ENCODE data around the gene PTPRD.

PTPRD gene

DNA sequence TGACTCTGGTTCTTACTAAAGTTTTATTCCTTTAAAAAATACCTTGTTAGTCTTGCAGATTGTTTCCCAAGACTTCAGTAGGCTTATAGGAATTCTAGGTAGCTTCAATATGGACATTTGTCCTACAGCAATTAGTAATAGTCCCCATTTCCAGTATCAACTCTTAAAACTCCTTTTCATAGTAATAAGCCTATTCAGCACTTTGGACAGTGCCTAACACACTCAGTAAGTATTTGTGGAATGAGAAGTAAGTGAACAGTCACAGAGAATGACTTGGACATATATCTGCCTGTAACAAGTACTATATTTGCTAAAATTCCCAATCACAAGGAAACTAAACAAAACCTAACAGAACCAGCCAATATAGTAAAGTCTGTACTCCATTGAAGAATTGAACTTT lies 1521.4 kb downstream of the PTPRD start:
- H3F3A ChIP-seq (ENCODE audit: insufficient read depth), result no peaks in the 10 kb centered on the region
- no peaks in the 10 kb centered on the region for H3K79me2 ChIP-seq (ENCODE audit: insufficient read depth, low read length)
- TF ChIP-seq, protein P1, sequence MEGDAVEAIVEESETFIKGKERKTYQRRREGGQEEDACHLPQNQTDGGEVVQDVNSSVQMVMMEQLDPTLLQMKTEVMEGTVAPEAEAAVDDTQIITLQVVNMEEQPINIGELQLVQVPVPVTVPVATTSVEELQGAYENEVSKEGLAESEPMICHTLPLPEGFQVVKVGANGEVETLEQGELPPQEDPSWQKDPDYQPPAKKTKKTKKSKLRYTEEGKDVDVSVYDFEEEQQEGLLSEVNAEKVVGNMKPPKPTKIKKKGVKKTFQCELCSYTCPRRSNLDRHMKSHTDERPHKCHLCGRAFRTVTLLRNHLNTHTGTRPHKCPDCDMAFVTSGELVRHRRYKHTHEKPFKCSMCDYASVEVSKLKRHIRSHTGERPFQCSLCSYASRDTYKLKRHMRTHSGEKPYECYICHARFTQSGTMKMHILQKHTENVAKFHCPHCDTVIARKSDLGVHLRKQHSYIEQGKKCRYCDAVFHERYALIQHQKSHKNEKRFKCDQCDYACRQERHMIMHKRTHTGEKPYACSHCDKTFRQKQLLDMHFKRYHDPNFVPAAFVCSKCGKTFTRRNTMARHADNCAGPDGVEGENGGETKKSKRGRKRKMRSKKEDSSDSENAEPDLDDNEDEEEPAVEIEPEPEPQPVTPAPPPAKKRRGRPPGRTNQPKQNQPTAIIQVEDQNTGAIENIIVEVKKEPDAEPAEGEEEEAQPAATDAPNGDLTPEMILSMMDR (IDR thresholded peaks at IDR 0.05; ENCODE audit: insufficient read depth, low read length, poor library complexity, severe bottlenecking), result no peak
- no peak for TF ChIP-seq EZH2phosphoT487 (conservative IDR thresholded peaks at IDR 0.05; ENCODE audit: low read length)
- H3K27ac ChIP-seq (ENCODE audit: low read depth, low read length), result no peak overlapping the region
- no peaks in the 10 kb centered on the region for H3K36me3 ChIP-seq (ENCODE audit: low read length)
- no peaks in the 10 kb centered on the region for H3K27me3 ChIP-seq (ENCODE audit: low read length)
- no peak overlapping the region for H3K9ac ChIP-seq (ENCODE audit: low read length)
- no peak overlapping the region for H3K4me2 ChIP-seq (ENCODE audit: low read depth, low read length, poor library complexity, severe bottlenecking)
- no peaks in the 10 kb centered on the region for H3K9me2 ChIP-seq (replicated peaks; ENCODE audit: insufficient read depth, low read length)
- no peaks in the 10 kb centered on the region for H4K20me1 ChIP-seq (ENCODE audit: low read depth, low read length)
- H3K9me3 ChIP-seq (ENCODE audit: insufficient read depth, low read length), result no peaks in the 10 kb centered on the region
- no peak overlapping the region for H2AFZ ChIP-seq (ENCODE audit: low read depth, low read length, severe bottlenecking)
- H3K4me3 ChIP-seq (ENCODE audit: insufficient read depth, low read length, poor library complexity, severe bottlenecking), result no peak overlapping the region

DNA sequence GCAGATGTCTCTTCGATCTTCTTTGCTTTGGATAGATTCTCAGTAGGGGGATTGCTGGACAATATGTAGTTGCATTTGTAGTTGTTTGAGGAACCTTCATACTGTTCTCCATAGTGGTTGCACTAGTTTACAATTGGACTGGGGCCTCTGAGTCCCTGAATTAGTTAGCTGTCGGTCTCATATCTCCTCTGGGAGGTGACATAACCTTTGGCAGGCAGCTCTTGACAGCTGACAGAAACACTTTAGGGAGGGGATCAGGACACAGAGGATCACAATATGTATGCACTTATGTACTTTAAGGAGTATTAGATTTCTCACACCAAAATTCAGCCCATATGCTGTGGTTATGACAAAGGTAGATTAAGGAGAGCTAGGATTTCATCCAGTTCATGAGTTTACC lies 1533.3 kb downstream of the PTPRD start:
- Histone ChIP-seq H3K27me3 (ENCODE audit: low read length) (no peaks in the 10 kb centered on the region), H3K9me2 (replicated peaks; ENCODE audit: insufficient read depth, low read length) (no peaks in the 10 kb centered on the region), H3K27ac (ENCODE audit: low read depth, low read length) (no peak overlapping the region), H2AFZ (ENCODE audit: low read depth, low read length, severe bottlenecking) (no peak overlapping the region), H3K4me3 (ENCODE audit: insufficient read depth, low read length, poor library complexity, severe bottlenecking) (no peak overlapping the region), H3K36me3 (ENCODE audit: low read length) (no peaks in the 10 kb centered on the region), H3K9me3 (ENCODE audit: insufficient read depth, low read length) (no peaks in the 10 kb centered on the region), H4K20me1 (ENCODE audit: low read depth, low read length) (no peaks in the 10 kb centered on the region), H3K4me2 (ENCODE audit: low read depth, low read length, poor library complexity, severe bottlenecking) (no peak overlapping the region), H3K9ac (ENCODE audit: low read length) (no peak overlapping the region), H3F3A (ENCODE audit: insufficient read depth) (no peaks in the 10 kb centered on the region), H3K79me2 (ENCODE audit: insufficient read depth, low read length) (no peaks in the 10 kb centered on the region)
- no peak for TF ChIP-seq EZH2phosphoT487 (conservative IDR thresholded peaks at IDR 0.05; ENCODE audit: low read length)
- TF ChIP-seq, protein P1 (IDR thresholded peaks at IDR 0.05; ENCODE audit: insufficient read depth, low read length, poor library complexity, severe bottlenecking), result no peak

DNA sequence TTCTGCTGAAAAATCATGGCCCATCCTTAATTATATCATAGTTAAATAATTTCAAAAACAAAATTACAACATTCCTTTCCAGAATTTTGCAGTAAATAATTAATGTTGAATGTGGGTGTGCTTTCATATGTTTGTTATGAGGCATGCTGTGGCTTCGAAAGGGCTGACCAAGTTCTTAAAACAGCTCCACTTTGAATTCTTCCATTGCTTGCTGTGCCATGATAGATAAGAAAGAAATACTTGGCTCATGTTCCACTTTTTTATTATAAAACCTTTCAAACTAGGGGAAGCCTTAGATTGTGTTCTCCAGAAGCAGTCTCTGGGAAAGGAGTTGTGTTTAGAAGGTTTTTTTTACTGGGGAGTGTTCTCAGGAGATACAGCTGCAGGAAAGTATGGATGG lies 1534.5 kb downstream of the PTPRD start:
- Histone ChIP-seq H3K27me3 (ENCODE audit: low read length) (no peaks in the 10 kb centered on the region), H3K4me3 (ENCODE audit: insufficient read depth, low read length, poor library complexity, severe bottlenecking) (no peak overlapping the region), H3K36me3 (ENCODE audit: low read length) (no peaks in the 10 kb centered on the region), H3F3A (ENCODE audit: insufficient read depth) (no peaks in the 10 kb centered on the region), H3K9ac (ENCODE audit: low read length) (no peak overlapping the region), H4K20me1 (ENCODE audit: low read depth, low read length) (no peaks in the 10 kb centered on the region), H2AFZ (ENCODE audit: low read depth, low read length, severe bottlenecking) (no peak overlapping the region), H3K4me2 (ENCODE audit: low read depth, low read length, poor library complexity, severe bottlenecking) (no peak overlapping the region), H3K9me2 (replicated peaks; ENCODE audit: insufficient read depth, low read length) (no peaks in the 10 kb centered on the region), H3K9me3 (ENCODE audit: insufficient read depth, low read length) (no peaks in the 10 kb centered on the region), H3K27ac (ENCODE audit: low read depth, low read length) (no peak overlapping the region), H3K79me2 (ENCODE audit: insufficient read depth, low read length) (no peaks in the 10 kb centered on the region)
- no peak for TF ChIP-seq EZH2phosphoT487 (conservative IDR thresholded peaks at IDR 0.05; ENCODE audit: low read length)
- TF ChIP-seq, protein P1 (IDR thresholded peaks at IDR 0.05; ENCODE audit: insufficient read depth, low read length, poor library complexity, severe bottlenecking), result no peak
